Loucy (cell line): ENCODE data around the gene DTNB.

Source experiments
- H2AFZ ChIP-seq: fragments of 200-600 bp; sonication (generic); 2 replicates; pipeline ENCODE4 v1.6.0; 2016; ENCODE audit warnings: antibody characterized with exemption, mild to moderate bottlenecking, low read length, moderate library complexity
- H3F3A ChIP-seq: fragments of 200-600 bp; 2 replicates; pipeline ENCODE4 v1.6.0; 2016; ENCODE audit warnings: antibody characterized with exemption, low read depth, mild to moderate bottlenecking
- H3K27me3 ChIP-seq: fragments of 200-600 bp; sonication (generic); 2 replicates; pipeline ENCODE4 v1.6.1; 2014; ENCODE audit warnings: low read length, mild to moderate bottlenecking; ENCODE audit not compliant: insufficient read depth, poor library complexity, severe bottlenecking
- H3K36me3 ChIP-seq: fragments of 200-600 bp; sonication (generic); 2 replicates; pipeline ENCODE4 v1.6.1; 2016; ENCODE audit warnings: low read length; ENCODE audit not compliant: insufficient read depth
- H3K4me1 ChIP-seq: fragments of 200-600 bp; sonication (generic); 2 replicates; pipeline ENCODE4 v1.5.1; 2014; ENCODE audit warnings: low read length, mild to moderate bottlenecking; ENCODE audit not compliant: insufficient read depth, poor library complexity, severe bottlenecking
- H3K4me2 ChIP-seq: fragments of 200-600 bp; sonication (generic); 2 replicates; pipeline ENCODE4 v1.6.0; 2014; ENCODE audit warnings: antibody characterized with exemption, low read length, low read depth, mild to moderate bottlenecking; ENCODE audit not compliant: poor library complexity, severe bottlenecking
- H3K4me3 ChIP-seq: fragments of 200-600 bp; sonication (generic); 2 replicates; pipeline ENCODE4 v1.5.1; 2014; ENCODE audit warnings: low read length, mild to moderate bottlenecking, mixed read lengths; ENCODE audit not compliant: poor library complexity, severe bottlenecking
- H3K79me2 ChIP-seq: fragments of 200-600 bp; sonication (generic); 2 replicates; pipeline ENCODE4 v1.6.1; 2014; ENCODE audit warnings: low read length; ENCODE audit not compliant: insufficient read depth
- H3K9ac ChIP-seq: fragments of 200-600 bp; sonication (generic); 2 replicates; pipeline ENCODE4 v1.6.0; 2014; ENCODE audit warnings: mild to moderate bottlenecking, low read depth, low read length, moderate library complexity; ENCODE audit not compliant: poor library complexity, severe bottlenecking
- H3K9me2 ChIP-seq: fragments of 200-600 bp; sonication (generic); replicated peaks from 2 replicates; pipeline ENCODE4 v1.6.1; 2016; ENCODE audit warnings: low read depth, low read length, mixed read lengths
- H3K9me3 ChIP-seq: fragments of 200-600 bp; sonication (generic); 2 replicates; pipeline ENCODE4 v1.6.1; 2014; ENCODE audit warnings: mild to moderate bottlenecking, antibody characterized with exemption, low read length, low read depth; ENCODE audit not compliant: insufficient read depth
- H4K20me1 ChIP-seq: fragments of 200-600 bp; sonication (generic); 2 replicates; pipeline ENCODE4 v1.6.0; 2014; ENCODE audit warnings: antibody characterized with exemption, low read length, mild to moderate bottlenecking; ENCODE audit not compliant: insufficient read depth, poor library complexity, severe bottlenecking
- EZH2phosphoT487 ChIP-seq: fragments of 200-600 bp; IDR thresholded peaks from 2 replicates; pipeline ENCODE4 v1.6.1; 2018; ENCODE audit warnings: antibody characterized with exemption, mild to moderate bottlenecking, moderate library complexity, borderline replicate concordance
- TF ChIP-seq, protein P1 (sequence below): fragments of 200-600 bp; sonication (generic); conservative IDR thresholded peaks from 2 replicates; pipeline ENCODE4 v1.5.1; 2014; ENCODE audit warnings: mild to moderate bottlenecking, antibody characterized with exemption, low read length

The DTNB gene

DNA sequence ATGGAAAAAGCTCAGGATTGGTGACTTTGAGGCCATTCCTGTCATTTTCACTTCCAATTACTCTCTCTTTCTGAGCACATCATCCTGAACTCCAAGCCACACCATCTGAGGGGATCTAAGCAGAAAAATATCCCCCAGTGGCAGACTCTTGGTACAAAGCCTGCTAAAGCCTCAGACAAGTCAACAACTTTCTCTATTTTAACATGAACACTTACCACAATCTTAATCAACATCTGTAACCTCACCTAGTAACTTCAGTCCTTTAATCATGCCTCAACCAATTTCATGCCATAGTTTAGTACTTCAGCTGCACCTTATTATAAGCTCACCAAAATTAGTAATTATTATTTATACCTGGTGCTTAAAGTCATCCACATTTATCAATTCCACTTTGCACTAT, 128.9 kb downstream of the DTNB start:
- no peaks in the 10 kb centered on the region for H4K20me1 ChIP-seq
- no peaks in the 10 kb centered on the region for H3K9me3 ChIP-seq
- TF ChIP-seq EZH2phosphoT487, result no peak
- TF ChIP-seq, protein P1, sequence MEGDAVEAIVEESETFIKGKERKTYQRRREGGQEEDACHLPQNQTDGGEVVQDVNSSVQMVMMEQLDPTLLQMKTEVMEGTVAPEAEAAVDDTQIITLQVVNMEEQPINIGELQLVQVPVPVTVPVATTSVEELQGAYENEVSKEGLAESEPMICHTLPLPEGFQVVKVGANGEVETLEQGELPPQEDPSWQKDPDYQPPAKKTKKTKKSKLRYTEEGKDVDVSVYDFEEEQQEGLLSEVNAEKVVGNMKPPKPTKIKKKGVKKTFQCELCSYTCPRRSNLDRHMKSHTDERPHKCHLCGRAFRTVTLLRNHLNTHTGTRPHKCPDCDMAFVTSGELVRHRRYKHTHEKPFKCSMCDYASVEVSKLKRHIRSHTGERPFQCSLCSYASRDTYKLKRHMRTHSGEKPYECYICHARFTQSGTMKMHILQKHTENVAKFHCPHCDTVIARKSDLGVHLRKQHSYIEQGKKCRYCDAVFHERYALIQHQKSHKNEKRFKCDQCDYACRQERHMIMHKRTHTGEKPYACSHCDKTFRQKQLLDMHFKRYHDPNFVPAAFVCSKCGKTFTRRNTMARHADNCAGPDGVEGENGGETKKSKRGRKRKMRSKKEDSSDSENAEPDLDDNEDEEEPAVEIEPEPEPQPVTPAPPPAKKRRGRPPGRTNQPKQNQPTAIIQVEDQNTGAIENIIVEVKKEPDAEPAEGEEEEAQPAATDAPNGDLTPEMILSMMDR, result no peak
- H3K4me2 ChIP-seq, result no peak overlapping the region
- H2AFZ ChIP-seq, result no peak overlapping the region
- H3K4me3 ChIP-seq, result no peak overlapping the region
- no peak overlapping the region for H3K9ac ChIP-seq
- H3F3A ChIP-seq, result no peaks in the 10 kb centered on the region
- peaks cover 14% of the 10 kb centered on the region for H3K4me1 ChIP-seq
- no peaks in the 10 kb centered on the region for H3K79me2 ChIP-seq
- H3K27me3 ChIP-seq, result no peaks in the 10 kb centered on the region
- H3K9me2 ChIP-seq, result no peaks in the 10 kb centered on the region
- no peaks in the 10 kb centered on the region for H3K36me3 ChIP-seq

DNA sequence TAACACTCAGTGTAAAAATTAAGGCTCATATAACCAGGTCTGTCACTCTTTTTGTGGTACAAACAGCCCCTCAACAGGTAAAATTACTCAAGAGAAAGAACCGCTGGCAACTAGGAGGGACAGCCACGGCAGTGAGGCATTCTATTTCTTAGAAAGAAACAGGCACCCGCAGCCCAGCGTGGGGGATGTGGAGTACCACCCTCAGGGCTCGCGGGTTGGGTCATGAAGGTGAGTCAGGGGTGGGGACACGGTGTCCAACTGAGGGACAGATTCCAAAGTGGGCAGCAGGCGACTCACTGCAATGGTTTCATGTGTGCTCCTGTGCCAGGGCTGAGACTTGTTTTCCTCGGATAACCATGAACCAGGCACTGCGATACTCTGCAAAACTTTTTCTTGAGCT, 129.4 kb downstream of the DTNB start:
- Histone ChIP-seq H3K4me1 (peaks cover 14% of the 10 kb centered on the region), H3K9ac (no peak overlapping the region), H3K4me2 (no peak overlapping the region), H4K20me1 (no peaks in the 10 kb centered on the region), H3K4me3 (no peak overlapping the region), H3K36me3 (no peaks in the 10 kb centered on the region), H3K79me2 (no peaks in the 10 kb centered on the region), H3K27me3 (no peaks in the 10 kb centered on the region), H3K9me2 (no peaks in the 10 kb centered on the region), H3F3A (no peaks in the 10 kb centered on the region), H3K9me3 (no peaks in the 10 kb centered on the region), H2AFZ (no peak overlapping the region)
- TF ChIP-seq, protein P1, result no peak
- TF ChIP-seq EZH2phosphoT487, result no peak

DNA sequence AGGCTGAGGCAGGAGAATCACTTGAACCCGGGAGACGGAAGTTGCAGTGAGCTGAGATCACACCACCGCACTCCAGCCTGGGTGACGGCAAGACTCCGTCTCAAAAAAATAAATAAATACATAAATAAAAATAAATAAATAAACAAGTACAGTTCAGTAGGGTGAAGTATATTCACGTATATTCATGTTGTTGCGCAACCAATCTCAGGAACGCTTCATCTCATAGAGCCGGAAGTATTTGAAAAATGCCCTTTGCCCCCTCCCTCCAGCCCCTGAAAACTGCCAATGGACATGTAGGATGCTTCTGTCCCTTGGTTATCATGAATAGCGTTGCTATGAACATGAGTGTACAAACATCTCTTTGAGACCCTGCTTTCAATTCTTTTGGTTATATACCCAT, 132.0 kb downstream of the DTNB start:
- H3K4me1 ChIP-seq, result peaks cover 5% of the 10 kb centered on the region
- H3F3A ChIP-seq, result no peaks in the 10 kb centered on the region
- no peak overlapping the region for H3K4me2 ChIP-seq
- no peaks in the 10 kb centered on the region for H3K9me2 ChIP-seq
- H3K4me3 ChIP-seq, result no peak overlapping the region
- no peaks in the 10 kb centered on the region for H3K36me3 ChIP-seq
- no peaks in the 10 kb centered on the region for H4K20me1 ChIP-seq
- no peak overlapping the region for H2AFZ ChIP-seq
- no peaks in the 10 kb centered on the region for H3K27me3 ChIP-seq
- H3K9me3 ChIP-seq, result no peaks in the 10 kb centered on the region
- no peaks in the 10 kb centered on the region for H3K79me2 ChIP-seq
- TF ChIP-seq, protein P1, result no peak
- TF ChIP-seq EZH2phosphoT487, result no peak
- H3K9ac ChIP-seq, result no peak overlapping the region
